Right cardiac atrium (tissue), 5 donors: Measurements from ENCODE around the gene CNGA2. TPM values are rescaled to one million over a fixed set of nuclear protein-coding genes. Genes with fewer than 3 reads are reported as not detected.

ENCODE experiments used
- ATAC-seq, 2 donors: fragments of 200-7000 bp; cut with Tn5 transposase; one replicate each; pipeline versions ENCODE4 v1.8.0 to v1.9.1; 2020; ENCODE audit warnings: moderate library complexity in 2 of 2, mild to moderate bottlenecking in 1 of 2
- DNase-seq, 3 donors: peaks; one replicate each; pipeline ENCODE4 v3.0.0-alpha.2; 2020
- H3K27ac ChIP-seq: one replicate; pipeline ENCODE4 v1.5.1; 2013; ENCODE audit warnings: mild to moderate bottlenecking, low read length, control low read depth, moderate library complexity
- H3K27me3 ChIP-seq: one replicate; pipeline ENCODE4 v1.6.1; 2013; ENCODE audit not compliant: control insufficient read depth, insufficient read depth
- H3K4me1 ChIP-seq: one replicate; pipeline ENCODE4 v1.6.1; 2013; ENCODE audit warnings: low read length; ENCODE audit not compliant: control insufficient read depth, insufficient read depth
- H3K4me3 ChIP-seq: one replicate; pipeline ENCODE4 v1.5.1; 2013; ENCODE audit warnings: low read length, control low read depth
- H3K9me3 ChIP-seq: one replicate; pipeline ENCODE4 v1.6.1; 2013; ENCODE audit warnings: low read length; ENCODE audit not compliant: control insufficient read depth
- WGBS: extraction: QIAGEN DNeasy Blood & Tissue Kit; methylation state at CpG from one replicate; pipeline ENCODE4 v1.1.7; 2013; 5-methylcytosine and 5-hydroxymethylcytosine counted together
- intact Hi-C, 4 donors: fragments of 100-400 bp; cut with DNase I; formaldehyde crosslinking; loops; one replicate each; pipeline versions ENCODE4 v1.11.0 to v1.14.0; 2022 to 2023
- polyA plus RNA-seq: library from polyadenylated mRNA; stranded (reverse); fragments of 200-250 nt; gene quantifications from one replicate; pipeline ENCODE4 v1.2.3, GENCODE V29; 2013
- total RNA-seq, 4 donors: library from RNA; stranded (reverse); fragmentation: NEBNext Ultra II Directional; extraction: Animal tissue kit (Norgen Biotek cat#: 25700); gene quantifications; one replicate each; pipeline ENCODE4 v1.2.1, GENCODE V29; 2021
- donor health status: healthy with polysubstance abuse.
- donor health status: DM: no; HTN: yes; CAD: no.
- donor health status: DM: no; HTN: no; CAD: no.
- donor health status: DM: no; HTN: yes; CAD: no; lungs with severe emphysema.
- donor health status: DM: yes; HTN: yes; CAD: no.

Gene CNGA2
- total and polyA plus RNA-seq, 5 donors = not detected

- WGBS = 94% methylated on average over 15 of the region's 16 CpGs
- no peaks in the 10 kb centered on the region for H3K9me3 ChIP-seq
- H3K4me3 ChIP-seq = no peak overlapping the region
- intact Hi-C loops = no loop called here
- H3K27me3 ChIP-seq = no peaks in the 10 kb centered on the region
- H3K4me1 ChIP-seq = peaks cover 3% of the 10 kb centered on the region
- ATAC-seq (no peak), DNase-seq (no peak)
- H3K27ac ChIP-seq = no peak overlapping the region
Observed at GRCh38 chrX:151700581-151700980, 34.0 kb upstream of the CNGA2 start.

GRCh38 chrX:151701071-151701470 is 33.5 kb upstream of the CNGA2 start:
- Histone ChIP-seq H3K4me1 (peaks cover 3% of the 10 kb centered on the region), H3K27me3 (no peaks in the 10 kb centered on the region), H3K9me3 (no peaks in the 10 kb centered on the region), H3K27ac (no peak overlapping the region), H3K4me3 (no peak overlapping the region)
- ATAC-seq (no peak), DNase-seq (no peak)
- intact Hi-C loops = no loop called here
- 96% methylated on average over 4 of the region's 4 CpGs for WGBS

- H3K9me3 ChIP-seq = no peaks in the 10 kb centered on the region
- no peaks in the 10 kb centered on the region for H3K27me3 ChIP-seq
- 93% methylated on average over 7 of the region's 7 CpGs for WGBS
- no peak for ATAC-seq
- no peak overlapping the region for H3K27ac ChIP-seq
- H3K4me3 ChIP-seq = no peak overlapping the region
- intact Hi-C loops = no loop called here
- peaks cover 3% of the 10 kb centered on the region for H3K4me1 ChIP-seq
- DNase-seq = no peak
Observed at GRCh38 chrX:151701531-151701930, 33.0 kb upstream of the CNGA2 start.

GRCh38 chrX:151702026-151702714 is 32.4 kb upstream of the CNGA2 start:
- WGBS = 89% methylated on average over 9 of the region's 9 CpGs
- ATAC-seq (no peak), DNase-seq (no peak)
- Histone ChIP-seq H3K4me1 (peaks cover 3% of the 10 kb centered on the region), H3K27ac (no peak overlapping the region), H3K4me3 (no peak overlapping the region), H3K9me3 (no peaks in the 10 kb centered on the region), H3K27me3 (no peaks in the 10 kb centered on the region)
- intact Hi-C loops = no loop called here

GRCh38 chrX:151702741-151703340 is 31.7 kb upstream of the CNGA2 start:
- intact Hi-C loops = no loop called here
- 71% methylated on average over 7 of the region's 7 CpGs for WGBS

GRCh38 chrX:151703487-151703886 is 31.1 kb upstream of the CNGA2 start:
- H3K4me3 ChIP-seq = no peak overlapping the region
- peak; percentile 64 to 87 (median 84) for DNase-seq
- WGBS = 8% methylated on average over 7 of the region's 7 CpGs
- H3K27ac ChIP-seq = no peak overlapping the region
- H3K27me3 ChIP-seq = no peaks in the 10 kb centered on the region
- peak; percentile 74 to 84 for ATAC-seq
- H3K4me1 ChIP-seq = peaks cover 3% of the 10 kb centered on the region
- intact Hi-C loops = no loop called here
- no peaks in the 10 kb centered on the region for H3K9me3 ChIP-seq

More at GRCh38 chrX:151702741-151703340, 31.7 kb upstream of the CNGA2 start:
- H3K9me3 ChIP-seq = no peaks in the 10 kb centered on the region
- DNase-seq (no peak), ATAC-seq (no peak)
- no peaks in the 10 kb centered on the region for H3K27me3 ChIP-seq
- no peak overlapping the region for H3K4me3 ChIP-seq
- H3K27ac ChIP-seq = peak overlapping the region; percentile 27
- H3K4me1 ChIP-seq = peaks cover 3% of the 10 kb centered on the region

- intact Hi-C loops = no loop called here
- ATAC-seq (no peak), DNase-seq (no peak)
- no peaks in the 10 kb centered on the region for H3K27me3 ChIP-seq
- no peaks in the 10 kb centered on the region for H3K9me3 ChIP-seq
- peak overlapping the region; percentile 23 for H3K27ac ChIP-seq
- 32% methylated on average over 13 of the region's 13 CpGs for WGBS
- H3K4me1 ChIP-seq = peaks cover 3% of the 10 kb centered on the region
- H3K4me3 ChIP-seq = no peak overlapping the region
Observed at GRCh38 chrX:151704041-151704663, 30.4 kb upstream of the CNGA2 start.

- intact Hi-C loops = no loop called here
- 83% methylated on average over 7 of the region's 7 CpGs for WGBS
Observed at GRCh38 chrX:151708821-151709220, 25.7 kb upstream of the CNGA2 start.

GRCh38 chrX:151710457-151710856 is 24.1 kb upstream of the CNGA2 start:
- ATAC-seq (no peak), DNase-seq (no peak)
- Histone ChIP-seq H3K4me3 (no peak overlapping the region), H3K27ac (no peak overlapping the region), H3K9me3 (no peaks in the 10 kb centered on the region), H3K4me1 (no peaks in the 10 kb centered on the region), H3K27me3 (no peaks in the 10 kb centered on the region)
- 72% methylated on average over 2 of the region's 2 CpGs for WGBS
- intact Hi-C loops = no loop called here

More at GRCh38 chrX:151708821-151709220, 25.7 kb upstream of the CNGA2 start:
- Histone ChIP-seq H3K9me3 (no peaks in the 10 kb centered on the region), H3K4me3 (no peak overlapping the region), H3K4me1 (no peaks in the 10 kb centered on the region), H3K27me3 (no peaks in the 10 kb centered on the region), H3K27ac (no peak overlapping the region)
- ATAC-seq = no peak
- DNase-seq = no peak

GRCh38 chrX:151711154-151711553 is 23.4 kb upstream of the CNGA2 start:
- Histone ChIP-seq H3K4me3 (no peak overlapping the region), H3K9me3 (no peaks in the 10 kb centered on the region), H3K27me3 (no peaks in the 10 kb centered on the region), H3K27ac (no peak overlapping the region), H3K4me1 (no peaks in the 10 kb centered on the region)
- ATAC-seq (no peak), DNase-seq (no peak)
- 59% methylated on average over 5 of the region's 5 CpGs for WGBS
- intact Hi-C loops = no loop called here

GRCh38 chrX:151711787-151712186 is 22.8 kb upstream of the CNGA2 start:
- Histone ChIP-seq H3K27ac (no peak overlapping the region), H3K4me3 (no peak overlapping the region), H3K27me3 (no peaks in the 10 kb centered on the region), H3K4me1 (no peaks in the 10 kb centered on the region), H3K9me3 (no peaks in the 10 kb centered on the region)
- DNase-seq = no peak
- peak in 1 of 2 donors; percentile 72 for ATAC-seq
- intact Hi-C loops = no loop called here
- 19% methylated on average over 2 of the region's 2 CpGs for WGBS
